T-helper 2 cell treated with Interferon-gamma antibody and Interleukin-4, amounts not matched to agents 5 μg/mL and 100 μg/mL, for 36 hours (primary cell): ENCODE data around the gene PATJ.
"Not testable (repeated sequence)": the region's sequence is repeated elsewhere in the genome, so short reads cannot be mapped to it uniquely, and the experiment has no call there.

Source experiments
- DNase-seq: peaks from one replicate; pipeline ENCODE4 v3.0.0; 2021; ENCODE audit warnings: low spot score
- H3K27ac Mint-ChIP-seq: one replicate; pipeline ENCODE4 v1.8.0; 2021; ENCODE audit warnings: mild to moderate bottlenecking, mixed read lengths
- H3K27me3 Mint-ChIP-seq: one replicate; pipeline ENCODE4 v1.8.0; 2021; ENCODE audit warnings: low read depth, mixed read lengths
- H3K36me3 Mint-ChIP-seq: one replicate; pipeline ENCODE4 v1.8.0; 2021; ENCODE audit warnings: low read depth, mixed read lengths
- H3K4me1 Mint-ChIP-seq: one replicate; pipeline ENCODE4 v1.8.0; 2021; ENCODE audit warnings: low read depth, mixed read lengths
- H3K4me3 Mint-ChIP-seq: one replicate; pipeline ENCODE4 v1.8.0; 2022; ENCODE audit warnings: mild to moderate bottlenecking, moderate library complexity, mixed read lengths
- H3K9me3 Mint-ChIP-seq: one replicate; pipeline ENCODE4 v1.8.0; 2021; ENCODE audit warnings: mixed read lengths

The PATJ gene

GRCh38 chr1:61825393-61825792 lies 83.1 kb downstream of the PATJ start:
- H3K9me3 Mint-ChIP-seq: no peaks in the 10 kb centered on the region

GRCh38 chr1:61828805-61829204 lies 86.5 kb downstream of the PATJ start:
- Mint-ChIP-seq H3K36me3 (no peaks in the 10 kb centered on the region), H3K27me3 (no peaks in the 10 kb centered on the region), H3K27ac (no peak overlapping the region), H3K4me3 (no peak overlapping the region), H3K4me1 (peaks cover 2% of the 10 kb centered on the region), H3K9me3 (no peaks in the 10 kb centered on the region)
- DNase-seq: no peak

More at GRCh38 chr1:61825393-61825792, 83.1 kb downstream of the PATJ start:
- H3K36me3 Mint-ChIP-seq: no peaks in the 10 kb centered on the region
- no peak overlapping the region for H3K27ac Mint-ChIP-seq
- H3K4me3 Mint-ChIP-seq: no peak overlapping the region
- H3K27me3 Mint-ChIP-seq: no peaks in the 10 kb centered on the region
- peaks cover 2% of the 10 kb centered on the region for H3K4me1 Mint-ChIP-seq
- DNase-seq: no peak

DNA sequence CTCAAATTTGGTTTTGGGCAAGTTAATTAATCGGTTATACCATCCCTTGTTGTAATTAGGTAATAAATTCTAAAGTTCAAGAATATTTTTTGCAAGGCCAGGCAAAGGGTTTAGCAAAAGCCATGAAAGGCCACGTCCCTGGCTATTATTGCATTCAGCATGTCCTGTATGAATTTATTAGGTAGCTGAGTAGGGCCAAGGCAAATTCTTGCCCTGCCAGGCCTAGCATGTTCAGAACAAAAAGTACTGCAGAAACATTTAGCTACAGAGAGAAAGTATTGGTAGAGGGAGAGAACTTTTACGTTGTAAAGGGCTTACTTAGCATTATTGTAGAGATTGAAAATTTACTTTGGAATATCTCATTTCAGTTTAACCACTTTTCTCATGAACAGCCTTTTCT lies 94.4 kb downstream of the PATJ start:
- DNase-seq: no peak
- no peak overlapping the region for H3K4me3 Mint-ChIP-seq
- H3K27ac Mint-ChIP-seq: no peak overlapping the region
- H3K4me1 Mint-ChIP-seq: no peaks in the 10 kb centered on the region
- H3K27me3 Mint-ChIP-seq: no peaks in the 10 kb centered on the region
- H3K9me3 Mint-ChIP-seq: no peaks in the 10 kb centered on the region
- H3K36me3 Mint-ChIP-seq: no peaks in the 10 kb centered on the region

DNA sequence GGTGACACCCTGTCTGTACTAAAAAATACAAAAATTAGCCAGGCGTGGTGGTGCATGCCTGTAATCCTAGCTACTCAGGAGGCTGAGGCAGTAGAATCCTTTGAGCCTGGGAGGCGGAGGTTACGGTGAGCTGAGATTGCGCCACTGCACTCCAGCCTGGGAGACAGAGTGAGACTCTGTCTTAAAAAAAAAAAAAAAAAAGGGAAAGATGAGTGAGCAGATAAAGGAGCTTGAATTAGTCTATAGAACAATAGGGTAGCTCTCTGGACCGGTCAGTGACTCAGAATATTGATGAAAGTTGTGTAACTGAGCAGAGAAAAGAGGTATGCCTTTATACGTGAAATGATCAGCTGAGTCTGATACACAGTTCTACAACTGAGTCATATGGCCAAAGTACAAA lies 95.3 kb downstream of the PATJ start:
- not testable (repeated sequence) for H3K4me1 Mint-ChIP-seq, H3K27me3 Mint-ChIP-seq, DNase-seq, H3K9me3 Mint-ChIP-seq, H3K27ac Mint-ChIP-seq, H3K36me3 Mint-ChIP-seq, H3K4me3 Mint-ChIP-seq

DNA sequence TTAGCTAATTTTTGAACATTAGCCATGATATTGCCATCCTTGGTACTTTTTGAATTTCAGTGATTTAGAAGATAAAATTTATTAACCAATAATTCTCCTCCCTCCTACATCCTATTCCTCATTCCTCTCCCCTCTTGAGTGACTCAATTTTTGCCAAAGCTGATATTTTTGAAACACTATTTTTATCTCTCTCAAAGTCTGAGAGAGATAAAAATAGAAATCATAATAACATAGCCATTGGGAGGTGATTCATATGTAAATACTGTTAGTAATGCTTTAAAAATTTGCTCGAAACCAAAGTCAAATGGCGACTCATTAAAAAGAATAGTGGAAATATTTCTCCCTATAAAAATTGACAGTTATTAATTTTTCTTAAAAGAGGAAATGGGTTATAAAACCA lies 97.4 kb downstream of the PATJ start:
- no peak overlapping the region for H3K4me3 Mint-ChIP-seq
- H3K9me3 Mint-ChIP-seq: no peaks in the 10 kb centered on the region
- no peak overlapping the region for H3K27ac Mint-ChIP-seq
- no peaks in the 10 kb centered on the region for H3K4me1 Mint-ChIP-seq
- H3K36me3 Mint-ChIP-seq: no peaks in the 10 kb centered on the region
- no peak for DNase-seq
- no peaks in the 10 kb centered on the region for H3K27me3 Mint-ChIP-seq

DNA sequence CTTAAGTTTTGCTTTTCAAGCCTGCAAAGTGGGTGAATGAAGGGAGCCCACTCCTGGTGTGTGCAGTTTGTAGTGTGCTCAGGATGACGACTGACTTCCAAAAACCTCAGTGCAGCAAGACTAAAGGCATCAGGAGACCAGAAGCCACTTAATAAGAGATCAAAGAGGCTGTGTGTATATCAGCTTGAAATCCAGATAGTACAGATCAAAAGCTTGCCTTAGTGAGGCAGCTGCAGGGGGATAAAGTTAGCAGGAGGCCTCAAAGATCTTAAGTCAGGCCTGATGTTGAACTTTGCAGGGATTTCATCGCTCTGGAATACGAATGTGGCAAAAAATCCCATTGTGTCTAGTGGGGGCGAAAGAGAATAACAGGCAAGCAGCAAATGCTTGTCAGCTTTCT lies 99.8 kb downstream of the PATJ start:
- Mint-ChIP-seq H3K4me3 (no peak overlapping the region), H3K9me3 (no peaks in the 10 kb centered on the region), H3K27ac (no peak overlapping the region), H3K36me3 (no peaks in the 10 kb centered on the region), H3K27me3 (no peaks in the 10 kb centered on the region), H3K4me1 (no peaks in the 10 kb centered on the region)
- no peak for DNase-seq

DNA sequence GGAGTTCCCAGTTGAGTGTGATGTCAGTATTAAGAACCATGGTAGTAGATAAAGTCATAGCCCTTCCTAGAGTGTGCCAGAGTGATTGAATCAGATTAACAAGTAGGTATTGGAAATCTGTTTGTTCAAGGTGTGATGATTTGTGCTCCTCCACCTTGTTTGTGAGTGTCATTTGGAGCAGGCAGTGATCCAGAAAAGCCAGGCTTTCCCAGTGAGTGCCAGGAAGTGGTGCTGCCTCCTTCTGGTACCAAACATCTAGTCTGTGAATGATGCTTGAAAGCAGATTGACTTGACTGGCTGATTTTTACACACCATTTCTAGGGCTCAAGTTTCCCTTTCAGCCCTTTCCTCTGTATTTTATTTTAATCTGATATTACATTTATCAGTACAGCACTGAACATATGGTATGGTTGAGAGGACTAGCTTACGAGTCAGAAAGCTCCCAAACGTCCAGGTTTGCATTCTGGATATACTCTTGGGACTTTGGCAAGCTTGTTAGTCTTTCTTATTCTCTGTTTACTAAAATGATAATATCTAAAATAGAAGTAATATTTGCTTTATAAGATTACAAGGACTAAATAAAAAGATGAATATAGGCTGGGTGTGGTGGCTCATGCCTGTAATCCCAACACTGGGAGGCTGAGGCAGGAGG lies 100.7 kb downstream of the PATJ start:
- no peaks in the 10 kb centered on the region for H3K27me3 Mint-ChIP-seq

GRCh38 chr1:61844006-61844405 lies 101.7 kb downstream of the PATJ start:
- Mint-ChIP-seq H3K4me3 (no peak overlapping the region), H3K9me3 (no peaks in the 10 kb centered on the region), H3K36me3 (no peaks in the 10 kb centered on the region), H3K27me3 (no peaks in the 10 kb centered on the region), H3K27ac (no peak overlapping the region), H3K4me1 (no peaks in the 10 kb centered on the region)
- no peak for DNase-seq

More for the DNA sequence above, 100.7 kb downstream of the PATJ start:
- Mint-ChIP-seq H3K27ac (no peak overlapping the region), H3K36me3 (no peaks in the 10 kb centered on the region), H3K4me1 (no peaks in the 10 kb centered on the region), H3K9me3 (no peaks in the 10 kb centered on the region), H3K4me3 (no peak overlapping the region)
- no peak for DNase-seq

DNA sequence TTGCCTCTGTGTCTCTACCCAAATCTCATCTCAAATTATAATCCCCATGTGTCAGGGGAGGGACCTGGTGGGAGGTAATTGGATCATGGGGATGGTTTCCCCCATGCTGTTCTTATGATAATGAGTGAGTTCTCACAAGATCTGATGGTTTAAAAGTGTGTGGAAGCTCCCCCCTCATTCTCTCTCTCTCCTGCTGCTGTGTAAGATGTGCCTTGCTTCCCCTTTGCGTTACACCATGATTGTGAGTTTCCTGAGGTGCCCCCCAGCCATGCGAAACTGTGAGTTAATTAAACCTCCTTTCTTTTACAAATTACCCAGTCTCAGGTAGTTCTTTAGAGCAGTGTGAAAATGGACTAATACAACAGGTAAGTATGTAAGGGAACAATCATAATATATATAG lies 102.4 kb downstream of the PATJ start:
- DNase-seq, H3K27ac Mint-ChIP-seq, H3K36me3 Mint-ChIP-seq, H3K4me3 Mint-ChIP-seq, H3K27me3 Mint-ChIP-seq, H3K4me1 Mint-ChIP-seq, H3K9me3 Mint-ChIP-seq: not testable (repeated sequence)

DNA sequence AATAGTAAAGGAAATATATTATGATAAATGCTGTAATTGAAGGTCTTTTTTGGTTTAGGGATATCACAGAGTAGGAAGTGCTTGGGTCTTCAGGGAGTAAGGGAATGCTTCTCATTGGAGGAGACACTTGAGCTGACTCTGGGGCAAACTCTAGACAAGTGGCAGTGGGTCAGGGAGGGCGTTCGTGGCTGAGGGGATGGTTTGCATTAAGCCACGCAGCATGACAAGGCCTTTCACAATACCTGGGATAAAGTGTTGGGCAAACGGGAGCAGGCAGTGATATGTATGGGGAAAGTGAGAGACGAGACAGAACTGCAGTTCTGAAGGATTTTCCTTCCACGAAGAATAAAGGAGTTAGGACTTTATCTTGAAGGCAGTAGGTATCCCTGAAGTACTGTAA lies 109.0 kb downstream of the PATJ start:
- Mint-ChIP-seq H3K4me1 (no peaks in the 10 kb centered on the region), H3K36me3 (no peaks in the 10 kb centered on the region), H3K27ac (no peak overlapping the region), H3K4me3 (no peak overlapping the region), H3K27me3 (no peaks in the 10 kb centered on the region), H3K9me3 (no peaks in the 10 kb centered on the region)
- no peak for DNase-seq

DNA sequence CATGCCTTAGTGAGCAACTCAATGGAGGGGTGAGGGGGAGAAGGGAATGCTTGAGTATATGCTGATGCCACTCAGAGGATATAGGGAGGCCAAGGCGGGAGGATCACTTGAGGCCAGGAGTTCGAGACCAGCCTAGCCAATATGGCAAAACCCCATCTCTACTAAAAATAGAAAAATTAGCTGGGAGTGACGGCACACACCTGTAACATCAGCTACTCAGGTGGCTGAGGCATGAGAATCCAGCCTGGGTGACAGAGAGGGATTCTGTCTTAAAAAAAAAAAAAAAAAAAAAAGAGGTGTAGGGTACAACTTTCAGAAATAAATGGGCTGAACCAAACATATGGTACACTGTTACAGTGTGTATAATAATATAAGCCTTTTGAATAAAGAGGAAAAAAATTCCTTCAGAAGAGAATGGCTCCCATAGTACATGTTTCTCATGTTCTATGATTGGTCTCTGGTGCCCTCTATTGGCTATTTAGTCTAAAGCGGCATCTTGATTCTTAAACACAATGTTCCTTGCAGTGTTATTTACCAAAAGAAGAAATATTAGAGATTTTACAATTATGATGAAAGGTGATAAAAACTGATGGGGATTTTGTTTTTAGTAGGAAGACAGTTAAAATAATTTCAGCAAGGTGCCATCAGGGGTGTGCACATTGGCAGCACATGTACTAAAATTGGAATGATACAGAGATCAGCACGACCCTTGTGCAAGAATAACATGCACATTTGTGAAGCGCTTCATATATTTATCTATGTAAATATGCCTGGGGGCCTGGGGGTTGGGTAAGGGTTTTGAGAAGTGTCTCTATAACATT lies 109.8 kb downstream of the PATJ start:
- H3K9me3 Mint-ChIP-seq: no peaks in the 10 kb centered on the region
- no peak for DNase-seq
- no peaks in the 10 kb centered on the region for H3K4me1 Mint-ChIP-seq
- H3K27ac Mint-ChIP-seq: no peak overlapping the region
- no peaks in the 10 kb centered on the region for H3K27me3 Mint-ChIP-seq
- H3K4me3 Mint-ChIP-seq: no peak overlapping the region
- no peaks in the 10 kb centered on the region for H3K36me3 Mint-ChIP-seq

DNA sequence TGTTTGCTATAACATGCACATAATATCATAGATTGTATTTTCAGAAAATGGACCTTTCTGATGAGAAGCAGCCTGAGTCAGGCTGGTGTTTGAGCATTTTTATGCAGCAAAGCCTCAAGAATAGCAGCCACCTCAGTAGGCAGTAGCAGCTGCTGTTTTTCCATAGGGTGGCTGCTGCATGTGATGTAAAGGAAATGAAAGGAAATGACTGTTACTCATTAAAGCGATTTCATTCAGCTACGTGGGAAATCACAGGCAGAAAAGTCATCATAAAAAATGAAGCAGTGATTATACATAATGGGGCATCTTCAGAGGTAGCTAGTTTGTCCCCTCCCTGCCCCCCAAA lies 110.4 kb downstream of the PATJ start:
- Mint-ChIP-seq H3K4me3 (no peak overlapping the region), H3K27me3 (no peaks in the 10 kb centered on the region), H3K36me3 (no peaks in the 10 kb centered on the region), H3K4me1 (no peaks in the 10 kb centered on the region), H3K9me3 (no peaks in the 10 kb centered on the region), H3K27ac (no peak overlapping the region)
- no peak for DNase-seq

DNA sequence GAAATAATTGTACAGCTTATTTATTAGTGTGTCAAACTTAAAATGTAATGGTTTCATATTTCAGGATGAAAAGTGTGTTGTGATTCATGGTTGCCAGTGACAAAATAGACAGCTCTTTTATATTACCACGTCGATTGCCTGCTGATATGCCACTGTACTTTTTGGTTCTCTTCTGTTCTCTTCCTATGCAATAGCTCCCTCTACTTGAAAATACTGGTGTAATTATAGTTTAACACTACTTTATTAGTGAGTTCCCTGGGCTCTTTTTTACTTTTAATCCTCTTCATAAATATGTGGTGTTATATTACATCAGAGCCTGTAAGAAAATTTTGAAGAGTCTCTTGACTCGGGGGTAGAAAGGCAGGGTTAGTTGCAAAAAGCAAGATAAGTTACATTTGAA lies 111.3 kb downstream of the PATJ start:
- Mint-ChIP-seq H3K4me3 (no peak overlapping the region), H3K36me3 (no peaks in the 10 kb centered on the region), H3K27ac (no peak overlapping the region), H3K4me1 (no peaks in the 10 kb centered on the region), H3K9me3 (no peaks in the 10 kb centered on the region), H3K27me3 (no peaks in the 10 kb centered on the region)
- no peak for DNase-seq

DNA sequence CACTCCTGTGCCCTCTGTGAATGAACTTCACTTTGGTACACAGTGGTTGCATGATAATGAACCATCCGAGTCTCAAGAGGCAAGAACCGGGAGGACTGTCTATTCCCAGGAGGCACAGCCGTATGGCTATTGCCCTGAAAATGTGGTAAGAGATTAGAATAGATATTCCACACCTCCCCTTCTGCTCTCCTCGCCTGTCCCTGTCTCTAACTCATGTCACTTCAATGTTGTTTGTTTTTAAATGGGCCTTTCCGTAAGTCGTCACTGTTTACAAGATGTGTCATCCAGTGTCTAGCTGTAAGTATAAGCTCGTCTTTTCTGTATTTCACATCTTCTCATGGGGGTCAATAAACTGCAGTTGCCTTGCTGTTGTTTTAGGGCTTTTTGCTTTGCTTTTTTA lies 122.2 kb downstream of the PATJ start:
- no peaks in the 10 kb centered on the region for H3K4me1 Mint-ChIP-seq
- DNase-seq: no peak
- H3K4me3 Mint-ChIP-seq: no peak overlapping the region
- H3K9me3 Mint-ChIP-seq: no peaks in the 10 kb centered on the region
- H3K36me3 Mint-ChIP-seq: no peaks in the 10 kb centered on the region
- H3K27ac Mint-ChIP-seq: no peak overlapping the region
- H3K27me3 Mint-ChIP-seq: no peaks in the 10 kb centered on the region
